Vagina (tissue), 2 donors: ENCODE measurements around the gene DISP1. TPM values are rescaled to one million over a fixed set of nuclear protein-coding genes. Genes with fewer than 3 reads are reported as not detected.
A peak's percentile ranks its signal among the peaks of the same experiment; 100 is the strongest.

ENCODE experiments used
- DNase-seq, 2 donors: peaks; one replicate each; pipeline ENCODE4 v3.0.0-alpha.2; 2017; ENCODE audit errors: extremely low spot score in 2 of 2
- H3K27ac ChIP-seq: fragments of 200-600 bp; sonication (generic); one replicate; pipeline ENCODE4 v1.5.1; 2019
- H3K27me3 ChIP-seq: fragments of 200-600 bp; sonication (generic); one replicate; pipeline ENCODE4 v1.5.1; 2019
- H3K36me3 ChIP-seq, 2 donors: fragments of 200-600 bp; sonication (generic); one replicate each; pipeline ENCODE4 v1.5.1; 2017 to 2019
- H3K4me1 ChIP-seq: fragments of 200-600 bp; sonication (generic); one replicate; pipeline ENCODE4 v1.5.1; 2019
- H3K4me3 ChIP-seq, 2 donors: fragments of 200-600 bp; sonication (generic); 1 replicate in 1 of 2; 2 replicates in 1 of 2; pipeline ENCODE4 v1.5.1; 2016 to 2019
- H3K9me3 ChIP-seq: fragments of 200-600 bp; sonication (generic); one replicate; pipeline ENCODE4 v1.5.1; 2019
- POLR2A ChIP-seq, 2 donors: fragments of 450-650 bp; IDR thresholded peaks; one replicate each; pipeline ENCODE4 v1.6.1; 2017; ENCODE audit warnings: antibody characterized with exemption in 2 of 2, mild to moderate bottlenecking in 2 of 2, moderate library complexity in 2 of 2
- POLR2AphosphoS5 ChIP-seq, 2 donors: sonication (generic); formaldehyde crosslinking; IDR thresholded peaks; one replicate each; pipeline ENCODE4 v1.9.0; 2017; ENCODE audit warnings: antibody characterized with exemption in 2 of 2, mild to moderate bottlenecking in 2 of 2, low read depth in 1 of 2; ENCODE audit not compliant: insufficient read depth in 1 of 2
- intact Hi-C: fragments of 100-400 bp; cut with DNase I; formaldehyde crosslinking; loops from one replicate; pipeline ENCODE4 v1.15.1; 2023
- total RNA-seq: library from RNA; depleted of rRNA; stranded (reverse); fragments of >200 nt; gene quantifications from one replicate; pipeline ENCODE4 v1.2.3, GENCODE V29; 2016
- TF ChIP-seq, protein P1 (sequence below), 3 experiments: fragments of 450-650 bp in 2 of 3; fragments of 200-600 bp in 1 of 3; sonication (generic) in 1 of 3; IDR thresholded peaks; one replicate each; pipeline ENCODE4 v1.5.1; 2017 to 2019; ENCODE audit warnings: antibody characterized with exemption in 3 of 3, mild to moderate bottlenecking in 2 of 3, moderate library complexity in 2 of 3

Gene DISP1, protein sequence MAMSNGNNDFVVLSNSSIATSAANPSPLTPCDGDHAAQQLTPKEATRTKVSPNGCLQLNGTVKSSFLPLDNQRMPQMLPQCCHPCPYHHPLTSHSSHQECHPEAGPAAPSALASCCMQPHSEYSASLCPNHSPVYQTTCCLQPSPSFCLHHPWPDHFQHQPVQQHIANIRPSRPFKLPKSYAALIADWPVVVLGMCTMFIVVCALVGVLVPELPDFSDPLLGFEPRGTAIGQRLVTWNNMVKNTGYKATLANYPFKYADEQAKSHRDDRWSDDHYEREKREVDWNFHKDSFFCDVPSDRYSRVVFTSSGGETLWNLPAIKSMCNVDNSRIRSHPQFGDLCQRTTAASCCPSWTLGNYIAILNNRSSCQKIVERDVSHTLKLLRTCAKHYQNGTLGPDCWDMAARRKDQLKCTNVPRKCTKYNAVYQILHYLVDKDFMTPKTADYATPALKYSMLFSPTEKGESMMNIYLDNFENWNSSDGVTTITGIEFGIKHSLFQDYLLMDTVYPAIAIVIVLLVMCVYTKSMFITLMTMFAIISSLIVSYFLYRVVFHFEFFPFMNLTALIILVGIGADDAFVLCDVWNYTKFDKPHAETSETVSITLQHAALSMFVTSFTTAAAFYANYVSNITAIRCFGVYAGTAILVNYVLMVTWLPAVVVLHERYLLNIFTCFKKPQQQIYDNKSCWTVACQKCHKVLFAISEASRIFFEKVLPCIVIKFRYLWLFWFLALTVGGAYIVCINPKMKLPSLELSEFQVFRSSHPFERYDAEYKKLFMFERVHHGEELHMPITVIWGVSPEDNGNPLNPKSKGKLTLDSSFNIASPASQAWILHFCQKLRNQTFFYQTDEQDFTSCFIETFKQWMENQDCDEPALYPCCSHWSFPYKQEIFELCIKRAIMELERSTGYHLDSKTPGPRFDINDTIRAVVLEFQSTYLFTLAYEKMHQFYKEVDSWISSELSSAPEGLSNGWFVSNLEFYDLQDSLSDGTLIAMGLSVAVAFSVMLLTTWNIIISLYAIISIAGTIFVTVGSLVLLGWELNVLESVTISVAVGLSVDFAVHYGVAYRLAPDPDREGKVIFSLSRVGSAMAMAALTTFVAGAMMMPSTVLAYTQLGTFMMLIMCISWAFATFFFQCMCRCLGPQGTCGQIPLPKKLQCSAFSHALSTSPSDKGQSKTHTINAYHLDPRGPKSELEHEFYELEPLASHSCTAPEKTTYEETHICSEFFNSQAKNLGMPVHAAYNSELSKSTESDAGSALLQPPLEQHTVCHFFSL (N-terminal part only)
- 8.3 TPM for total RNA-seq

DNA sequence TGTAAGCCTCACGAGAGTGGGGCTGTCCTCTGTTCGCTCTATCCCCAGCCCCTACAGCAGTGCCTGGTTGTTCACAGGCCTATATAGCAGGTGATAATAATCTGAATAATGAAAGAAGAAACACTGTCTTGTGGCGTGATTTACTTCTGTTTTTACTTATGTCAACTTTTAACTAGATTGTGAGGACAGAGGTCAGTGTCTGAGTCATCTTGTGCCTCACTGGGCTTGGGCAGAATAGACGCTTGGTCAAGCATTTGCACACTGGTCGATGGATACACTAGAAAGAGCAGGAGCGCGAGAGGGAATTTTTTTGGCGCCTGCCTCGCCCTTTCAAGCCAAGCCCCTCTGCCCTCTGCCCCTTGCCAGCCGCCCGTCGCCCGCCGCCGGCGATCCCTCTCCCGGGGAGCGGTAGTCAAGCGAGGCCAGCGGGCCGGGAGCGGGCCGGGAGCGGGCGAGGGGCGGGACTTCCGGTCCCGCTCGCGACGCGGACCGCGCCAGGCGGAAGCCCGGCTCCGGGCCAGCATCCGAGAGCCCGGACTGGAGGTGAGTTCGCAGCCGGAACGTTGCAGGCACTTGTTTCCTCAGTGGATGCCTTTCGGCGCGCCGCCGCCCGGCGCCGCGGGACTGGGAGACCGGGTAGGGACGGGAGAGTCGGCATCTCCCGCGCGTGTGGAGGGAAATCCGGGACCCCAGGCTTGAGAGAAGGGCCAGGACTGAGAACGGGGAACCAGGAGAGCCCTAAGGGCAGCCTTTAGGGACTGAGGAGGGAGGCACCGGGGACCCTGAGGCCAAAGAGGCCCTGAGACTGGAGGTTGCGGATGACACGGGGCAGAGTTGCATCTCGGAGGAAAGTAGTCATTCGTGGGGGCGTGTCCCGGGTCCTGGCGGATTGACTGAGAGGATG, at the start of gene DISP1:
TSS of gene DISP1 (plus strand) at position 504 of the 904 bp plus-strand sequence. CDS start 127,785 bp downstream, outside the sequence.
- peak within 1 kb of the TSS; percentile 92 for H3K27ac ChIP-seq
- peaks cover 11% of the 10 kb centered on the region for H3K4me1 ChIP-seq
- no peaks in the 10 kb centered on the region for H3K36me3 ChIP-seq
- no peaks in the 10 kb centered on the region for H3K27me3 ChIP-seq
- DNase-seq: peak in 1 of 2 donors; percentile 88
- H3K9me3 ChIP-seq: no peaks in the 10 kb centered on the region
- H3K4me3 ChIP-seq: peak within 1 kb of the TSS; percentile 80 to 83
- intact Hi-C loops: no loop called here
- TF ChIP-seq, protein P1, sequence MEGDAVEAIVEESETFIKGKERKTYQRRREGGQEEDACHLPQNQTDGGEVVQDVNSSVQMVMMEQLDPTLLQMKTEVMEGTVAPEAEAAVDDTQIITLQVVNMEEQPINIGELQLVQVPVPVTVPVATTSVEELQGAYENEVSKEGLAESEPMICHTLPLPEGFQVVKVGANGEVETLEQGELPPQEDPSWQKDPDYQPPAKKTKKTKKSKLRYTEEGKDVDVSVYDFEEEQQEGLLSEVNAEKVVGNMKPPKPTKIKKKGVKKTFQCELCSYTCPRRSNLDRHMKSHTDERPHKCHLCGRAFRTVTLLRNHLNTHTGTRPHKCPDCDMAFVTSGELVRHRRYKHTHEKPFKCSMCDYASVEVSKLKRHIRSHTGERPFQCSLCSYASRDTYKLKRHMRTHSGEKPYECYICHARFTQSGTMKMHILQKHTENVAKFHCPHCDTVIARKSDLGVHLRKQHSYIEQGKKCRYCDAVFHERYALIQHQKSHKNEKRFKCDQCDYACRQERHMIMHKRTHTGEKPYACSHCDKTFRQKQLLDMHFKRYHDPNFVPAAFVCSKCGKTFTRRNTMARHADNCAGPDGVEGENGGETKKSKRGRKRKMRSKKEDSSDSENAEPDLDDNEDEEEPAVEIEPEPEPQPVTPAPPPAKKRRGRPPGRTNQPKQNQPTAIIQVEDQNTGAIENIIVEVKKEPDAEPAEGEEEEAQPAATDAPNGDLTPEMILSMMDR (IDR thresholded peaks at IDR 0.05): no peak
- TF ChIP-seq POLR2A (IDR thresholded peaks at IDR 0.05): peak in 1 of 2 donors; percentile 6
- TF ChIP-seq POLR2AphosphoS5 (IDR thresholded peaks at IDR 0.05; ENCODE audit: insufficient read depth in 1 of 2, low read depth in 1 of 2): peak in 1 of 2 donors; percentile 78

DNA sequence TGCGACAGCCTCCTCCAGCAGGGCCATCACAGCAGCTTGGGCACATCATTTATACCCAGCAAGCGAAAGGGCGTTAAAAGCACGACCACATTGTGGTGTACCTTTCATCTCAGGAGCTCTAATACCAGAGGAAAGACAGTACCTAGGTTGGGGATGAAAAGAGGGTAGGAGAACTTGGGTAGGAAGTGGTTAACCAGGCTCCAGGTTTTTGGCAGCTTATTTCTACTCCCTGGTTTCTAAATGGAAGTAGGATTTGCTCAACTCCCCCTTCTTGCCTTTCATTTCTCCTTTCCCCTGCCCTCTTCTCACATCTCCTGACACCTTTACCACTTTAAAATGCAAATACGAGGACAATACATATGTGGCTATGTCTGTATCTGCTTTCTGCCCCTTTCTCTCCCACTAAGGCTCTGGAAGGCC, 47.7 kb upstream of the DISP1 start:
- H3K4me1 ChIP-seq: no peaks in the 10 kb centered on the region
- H3K4me3 ChIP-seq: no peak overlapping the region

DNA sequence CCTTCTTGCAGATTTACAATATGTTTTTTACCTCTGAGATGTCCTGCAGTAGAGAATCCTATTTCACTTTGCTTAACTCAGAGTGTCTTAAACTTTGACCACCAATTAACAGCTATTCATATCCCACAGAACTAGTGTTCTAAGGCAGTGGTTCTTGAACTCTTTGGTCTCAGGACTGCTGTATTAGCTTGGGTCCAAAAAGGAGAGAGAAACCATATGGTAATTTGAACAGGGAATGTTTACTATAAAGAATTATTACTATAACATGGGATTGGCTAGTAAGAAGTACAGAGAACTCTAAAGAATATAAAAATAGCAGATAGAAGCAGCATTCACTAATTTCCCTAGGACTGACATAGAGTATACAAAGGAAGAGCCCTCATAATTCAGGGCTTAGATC, 46.2 kb upstream of the DISP1 start:
- Histone ChIP-seq H3K4me3 (no peak overlapping the region), H3K27ac (no peak overlapping the region), H3K27me3 (no peaks in the 10 kb centered on the region), H3K4me1 (no peaks in the 10 kb centered on the region), H3K36me3 (no peaks in the 10 kb centered on the region), H3K9me3 (no peaks in the 10 kb centered on the region)
- TF ChIP-seq, protein P1 (IDR thresholded peaks at IDR 0.05): no peak
- TF ChIP-seq POLR2AphosphoS5 (IDR thresholded peaks at IDR 0.05; ENCODE audit: insufficient read depth in 1 of 2, low read depth in 1 of 2): no peak
- TF ChIP-seq POLR2A (IDR thresholded peaks at IDR 0.05): no peak
- DNase-seq: no peak
- intact Hi-C loops: no loop called here

More for the DNA sequence above, 47.7 kb upstream of the DISP1 start:
- no peaks in the 10 kb centered on the region for H3K9me3 ChIP-seq
- intact Hi-C loops: no loop called here
- H3K27me3 ChIP-seq: no peaks in the 10 kb centered on the region
- TF ChIP-seq POLR2A (IDR thresholded peaks at IDR 0.05): no peak
- no peak for TF ChIP-seq POLR2AphosphoS5 (IDR thresholded peaks at IDR 0.05; ENCODE audit: insufficient read depth in 1 of 2, low read depth in 1 of 2)
- TF ChIP-seq, protein P1 (IDR thresholded peaks at IDR 0.05): no peak
- DNase-seq: no peak
- no peaks in the 10 kb centered on the region for H3K36me3 ChIP-seq
- H3K27ac ChIP-seq: no peak overlapping the region

DNA sequence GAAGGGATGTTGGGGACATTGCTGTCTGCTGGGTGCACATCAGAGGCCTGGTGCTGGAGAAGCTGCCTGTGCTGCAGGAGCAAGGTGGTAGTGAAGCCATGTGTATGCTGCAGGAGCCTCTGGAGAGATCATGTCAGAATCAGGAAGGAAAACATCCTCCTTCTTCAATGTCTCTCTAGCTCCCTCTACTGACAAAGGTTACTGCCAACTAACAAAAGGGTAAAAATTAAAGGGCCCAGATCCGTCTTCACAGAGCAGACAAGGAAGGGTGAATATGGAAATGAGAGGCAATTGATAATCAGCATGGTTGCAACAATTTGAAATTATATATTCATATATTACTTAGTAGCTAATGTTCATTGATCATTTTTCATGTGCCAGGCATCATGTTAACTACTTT, 45.7 kb upstream of the DISP1 start:
- no peaks in the 10 kb centered on the region for H3K27me3 ChIP-seq
- H3K4me3 ChIP-seq: no peak overlapping the region
- no peaks in the 10 kb centered on the region for H3K4me1 ChIP-seq
- H3K36me3 ChIP-seq: no peaks in the 10 kb centered on the region
- TF ChIP-seq, protein P1 (IDR thresholded peaks at IDR 0.05): no peak
- TF ChIP-seq POLR2AphosphoS5 (IDR thresholded peaks at IDR 0.05; ENCODE audit: insufficient read depth in 1 of 2, low read depth in 1 of 2): no peak
- no peak for TF ChIP-seq POLR2A (IDR thresholded peaks at IDR 0.05)
- no peaks in the 10 kb centered on the region for H3K9me3 ChIP-seq
- no peak overlapping the region for H3K27ac ChIP-seq
- no peak for DNase-seq
- intact Hi-C loops: no loop called here
